GOT3 (cell line): ENCODE data around the gene BTN1A1.
A peak's percentile ranks its signal among the peaks of the same experiment; 100 is the strongest.
"Not testable (repeated sequence)": the region's sequence is repeated elsewhere in the genome, so short reads cannot be mapped to it uniquely, and the experiment has no call there.

Experiments
- DNase-seq: peaks from one replicate; lab custom pipeline; 2025; ENCODE audit warnings: mixed read lengths; lab: John Stamatoyannopoulos, UW

The BTN1A1 gene

DNA sequence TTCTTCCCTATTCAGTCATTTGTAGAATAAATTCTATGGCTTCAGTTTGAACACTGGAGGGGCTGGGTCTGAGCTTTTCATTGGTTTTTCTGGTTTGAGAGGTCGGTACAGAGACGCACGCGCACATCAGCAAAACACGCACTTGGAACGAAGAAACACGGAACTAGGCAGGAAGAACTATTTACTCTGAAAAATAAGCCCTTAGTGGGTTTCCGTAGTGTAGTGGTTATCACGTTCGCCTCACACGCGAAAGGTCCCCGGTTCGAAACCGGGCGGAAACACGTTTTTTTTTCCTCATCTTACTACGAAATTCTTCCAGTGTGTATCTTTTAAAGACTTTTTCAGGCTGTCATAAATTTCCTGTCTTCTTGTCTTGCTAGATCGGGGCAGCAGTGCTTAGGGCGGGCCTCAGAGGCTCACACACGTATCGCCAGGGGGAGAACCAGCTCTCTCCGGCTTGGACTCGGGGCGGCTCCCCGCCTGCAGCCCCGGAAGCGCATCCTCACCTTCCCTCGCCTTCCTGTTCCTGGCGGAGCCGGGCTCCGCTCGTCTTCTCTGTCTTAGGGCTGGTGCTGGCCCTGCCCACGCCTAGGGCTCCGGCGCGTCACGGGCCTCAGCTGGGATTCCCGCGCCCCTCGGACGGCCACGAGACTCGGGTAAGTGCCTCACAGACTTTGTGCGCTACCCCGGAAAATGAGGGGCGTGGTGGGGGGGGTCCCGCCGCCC, 37.9 kb downstream of the BTN1A1 start, which contains the start of gene HMGN4:
HMGN4 (plus strand) TSS at position 521 of the 726 bp plus-strand sequence. CDS start 6,841 bp downstream, outside the sequence.
- DNase-seq, result peak; percentile 46

- no peak for DNase-seq
Measured at GRCh38 chr6:26538572-26538902, 38.4 kb downstream of the BTN1A1 start.

GRCh38 chr6:26539071-26539615, 39.0 kb downstream of the BTN1A1 start:
- DNase-seq, result no peak

DNA sequence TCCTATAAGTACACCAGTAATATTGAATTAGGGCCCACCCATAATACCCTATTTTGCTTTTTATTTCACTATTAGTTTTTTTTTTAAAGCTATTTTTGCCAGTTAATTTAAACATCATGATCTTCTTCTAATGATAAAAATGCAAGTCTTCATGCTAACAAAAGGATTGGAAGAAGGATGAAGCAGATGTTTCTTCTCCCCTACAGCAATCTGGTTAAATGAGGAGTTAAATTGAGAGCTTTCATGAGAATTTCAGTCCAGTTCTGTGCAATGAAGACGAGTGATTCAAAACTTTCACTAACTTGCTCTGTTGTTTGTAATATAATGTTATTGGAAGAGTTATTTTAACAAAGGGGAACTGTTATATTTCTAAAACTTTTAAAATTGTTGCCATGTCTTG, 41.5 kb downstream of the BTN1A1 start:
- no peak for DNase-seq

- no peak for DNase-seq
Measured at GRCh38 chr6:26543953-26544352, 43.9 kb downstream of the BTN1A1 start.

- DNase-seq, result no peak
Measured at GRCh38 chr6:26544473-26544872, 44.4 kb downstream of the BTN1A1 start.

GRCh38 chr6:26545627-26546026, 45.5 kb downstream of the BTN1A1 start:
- no peak for DNase-seq

DNA sequence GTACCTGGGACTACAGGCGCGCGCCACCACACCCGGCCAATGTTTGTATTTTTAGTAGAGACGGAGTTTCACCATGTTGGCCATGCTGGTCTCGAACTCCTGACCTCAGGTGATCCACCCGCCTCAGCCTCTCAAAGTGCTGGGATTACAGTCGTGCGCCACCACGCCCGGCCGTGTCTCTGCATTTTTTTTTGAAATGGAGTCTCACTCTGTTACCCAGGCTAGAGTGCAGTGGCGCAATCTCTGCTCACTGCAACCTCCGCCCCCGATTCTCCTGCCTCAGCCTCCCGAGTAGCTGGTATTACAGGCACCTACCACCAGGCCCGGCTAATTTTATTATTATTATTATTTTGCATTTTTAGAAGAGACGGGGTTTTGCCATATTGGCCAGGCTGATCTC, 47.3 kb downstream of the BTN1A1 start:
- DNase-seq, result not testable (repeated sequence)

- DNase-seq, result no peak
Measured at GRCh38 chr6:26550250-26550993, 50.3 kb downstream of the BTN1A1 start.

- no peak for DNase-seq
Measured at GRCh38 chr6:26552205-26552604, 52.1 kb downstream of the BTN1A1 start.

DNA sequence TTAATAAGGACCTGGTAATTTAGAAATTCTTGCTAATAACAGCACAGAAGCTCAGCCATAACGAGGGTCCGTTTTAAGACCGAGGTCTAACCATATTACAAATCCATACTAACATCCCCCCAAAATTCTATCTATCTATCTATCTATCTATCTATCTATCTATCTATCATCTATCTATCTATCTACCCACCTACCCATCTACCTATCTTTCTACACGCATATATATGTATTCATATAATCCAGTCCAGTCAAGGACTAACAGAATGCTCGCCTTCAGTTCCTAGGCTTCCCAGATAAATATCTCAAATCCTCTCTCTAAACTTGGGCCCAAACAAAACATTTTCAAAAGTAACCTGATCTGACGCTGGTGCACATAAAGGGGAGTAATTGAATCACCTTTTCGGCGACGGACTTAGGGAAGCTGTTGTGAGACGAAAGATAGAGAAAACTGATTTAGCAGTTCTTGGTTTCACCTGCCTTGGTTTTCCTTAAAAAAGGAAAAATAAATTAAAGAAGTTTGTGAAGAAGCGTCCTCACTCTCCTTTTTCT, 52.6 kb downstream of the BTN1A1 start:
- no peak for DNase-seq

DNA sequence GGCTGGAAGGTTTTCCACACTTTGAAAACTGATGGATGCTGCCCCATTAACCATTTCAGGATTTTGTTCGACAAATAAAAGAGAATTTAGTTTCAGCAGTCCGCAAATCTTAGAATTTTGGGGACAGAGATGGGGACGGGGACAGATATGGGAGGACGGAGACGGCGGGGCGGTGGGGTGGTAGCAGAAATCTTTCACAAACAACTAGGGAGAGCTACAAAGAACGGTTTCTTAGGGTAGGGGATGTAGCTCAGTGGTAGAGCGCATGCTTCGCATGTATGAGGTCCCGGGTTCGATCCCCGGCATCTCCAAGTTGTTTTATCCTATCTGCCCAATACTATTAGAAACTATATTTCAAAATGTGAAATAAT, 53.1 kb downstream of the BTN1A1 start:
- DNase-seq, result peak; percentile 32

- DNase-seq, result peak; percentile 66
Measured at GRCh38 chr6:26553635-26554446, 53.7 kb downstream of the BTN1A1 start.

GRCh38 chr6:26554447-26554696, 54.3 kb downstream of the BTN1A1 start:
- DNase-seq, result no peak

DNA sequence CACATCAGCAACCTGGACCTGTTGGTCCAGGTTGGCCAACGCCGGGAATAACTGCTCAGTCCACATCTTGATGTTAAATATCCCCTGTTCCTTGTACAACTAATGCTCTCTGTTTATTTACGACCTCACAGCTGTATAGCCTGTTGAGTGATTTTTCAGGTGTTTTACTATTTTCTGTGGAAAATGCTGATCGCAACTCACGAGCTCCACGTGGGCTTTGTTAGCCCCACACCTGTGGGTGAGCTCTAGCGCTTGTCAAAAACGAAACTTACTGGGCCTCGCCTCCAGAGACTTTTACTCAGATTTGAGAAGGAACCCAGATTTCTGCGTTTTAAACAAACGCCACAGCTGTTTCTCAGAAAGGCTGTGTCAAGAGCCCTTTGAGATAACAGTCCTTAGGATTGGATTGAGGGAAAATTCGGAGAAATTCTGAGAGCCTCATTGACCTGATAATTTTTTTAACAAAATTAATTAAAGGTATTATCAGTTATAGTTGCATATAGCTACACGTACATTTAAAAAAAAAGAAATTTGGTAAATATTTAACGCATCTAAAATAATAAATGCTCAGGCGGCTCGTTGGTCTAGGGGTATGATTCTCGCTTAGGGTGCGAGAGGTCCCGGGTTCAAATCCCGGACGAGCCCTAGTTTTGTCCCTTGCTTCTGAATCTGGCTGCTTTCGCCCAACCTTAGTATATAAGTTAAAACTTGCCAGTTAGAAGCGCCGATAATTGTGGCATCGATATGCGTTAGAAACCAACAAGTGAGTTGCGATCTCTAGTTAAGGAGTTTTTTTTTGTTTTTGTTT, 54.8 kb downstream of the BTN1A1 start:
- no peak for DNase-seq

DNA sequence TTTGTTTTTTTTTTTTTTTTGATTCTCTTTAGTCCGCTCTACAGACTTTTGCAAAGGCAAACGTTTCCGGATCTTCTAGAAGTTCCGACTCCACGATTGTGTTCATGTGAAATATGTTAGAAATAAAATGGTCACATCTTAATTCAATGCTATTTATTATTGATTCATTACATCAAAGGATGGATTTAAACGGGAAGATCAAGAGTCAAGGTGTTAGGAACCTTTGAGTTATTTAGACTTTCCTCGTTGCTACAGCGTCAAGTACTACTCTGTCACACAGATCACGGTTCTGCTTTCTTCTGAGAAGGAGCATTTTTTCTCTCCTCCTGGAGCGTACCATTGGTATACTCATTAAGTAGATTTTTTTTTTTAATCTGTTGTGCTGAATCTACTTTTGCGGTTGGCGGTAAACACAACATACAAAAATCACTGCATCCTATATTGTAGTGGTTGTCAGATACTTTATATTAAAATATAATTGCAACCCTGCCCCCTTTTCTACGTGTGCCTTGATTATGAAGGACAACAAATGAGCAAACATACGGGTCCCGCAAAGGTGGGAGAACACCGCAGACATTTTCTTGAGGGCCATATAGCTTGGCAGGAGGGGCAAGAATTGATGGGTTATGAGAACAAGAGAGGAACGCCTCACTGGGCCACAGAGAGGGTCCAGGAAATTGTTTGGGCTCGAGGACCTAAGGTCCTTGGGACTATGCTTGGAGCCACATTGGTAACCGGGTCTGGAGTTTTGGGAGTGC, 55.6 kb downstream of the BTN1A1 start:
- no peak for DNase-seq

DNA sequence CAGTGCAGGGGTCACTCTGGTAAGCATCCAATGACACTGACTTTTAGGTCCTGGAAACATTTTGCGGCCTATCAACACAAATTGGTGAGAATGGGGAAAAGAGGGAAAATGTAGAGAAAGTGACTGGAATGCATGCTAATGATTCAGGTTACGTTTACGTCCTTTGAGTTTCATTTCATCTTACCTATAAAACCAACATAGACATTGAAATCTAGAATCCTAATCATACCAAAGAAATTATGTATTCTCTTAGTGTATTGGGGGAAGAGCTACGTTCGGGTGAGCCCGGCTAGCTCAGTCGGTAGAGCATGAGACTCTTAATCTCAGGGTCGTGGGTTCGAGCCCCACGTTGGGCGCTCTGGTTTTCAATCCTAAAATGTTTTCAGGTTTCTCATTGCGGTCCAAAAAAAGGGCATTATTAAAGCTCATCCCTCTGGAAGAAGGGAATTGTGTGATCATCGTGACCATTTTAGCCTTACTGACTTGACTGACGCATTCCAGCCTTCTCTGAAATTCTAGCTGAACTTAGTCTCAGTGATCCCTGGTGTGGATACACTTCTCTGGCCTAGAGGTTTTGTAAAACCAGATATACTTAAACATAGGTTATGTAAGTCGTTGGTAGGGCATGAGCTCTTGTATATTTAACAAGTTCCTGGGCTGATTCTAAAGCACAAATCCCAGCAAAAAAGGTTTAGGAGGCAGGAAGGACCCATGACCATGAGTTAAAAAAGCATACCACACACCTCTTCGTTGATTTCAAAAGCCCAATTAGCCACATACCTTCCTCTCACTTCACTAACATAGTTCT, 56.4 kb downstream of the BTN1A1 start:
- no peak for DNase-seq
